Fibroblast of lung (primary cell): ENCODE data around the gene MMD. TPM values are rescaled to one million over a fixed set of nuclear protein-coding genes. Genes with fewer than 3 reads are reported as not detected.
"Not testable (repeated sequence)": the region's sequence is repeated elsewhere in the genome, so short reads cannot be mapped to it uniquely, and the experiment has no call there.

Experiments
- DNase-seq, 2 donors: peaks; one replicate each; pipeline versions ENCODE4 v3.0.0 to v3.0.0-alpha.2; 2010; ENCODE audit warnings: low read depth in 2 of 2
- H2AFZ ChIP-seq: 2 replicates; pipeline ENCODE4 v1.5.1; 2012; ENCODE audit warnings: low read length, control low read depth, inconsistent platforms
- H3K27ac ChIP-seq: 2 replicates; pipeline ENCODE4 v1.5.1; 2011; ENCODE audit warnings: low read length, control low read depth; ENCODE audit not compliant: insufficient read depth
- H3K27me3 ChIP-seq: 2 replicates; pipeline ENCODE4 v1.5.1; 2011; ENCODE audit warnings: mild to moderate bottlenecking, low read length; ENCODE audit not compliant: control insufficient read depth, insufficient read depth
- H3K36me3 ChIP-seq: 2 replicates; pipeline ENCODE4 v1.5.1; 2011; ENCODE audit warnings: low read length; ENCODE audit not compliant: control insufficient read depth, insufficient read depth
- H3K4me1 ChIP-seq: 2 replicates; pipeline ENCODE4 v1.5.1; 2011; ENCODE audit warnings: low read length; ENCODE audit not compliant: control insufficient read depth, insufficient read depth; ENCODE audit errors: extremely low read depth
- H3K4me2 ChIP-seq: 2 replicates; pipeline ENCODE4 v1.5.1; 2011; ENCODE audit warnings: low read length, control low read depth; ENCODE audit not compliant: insufficient read depth; ENCODE audit errors: extremely low read depth
- H3K4me3 ChIP-seq, 4 experiments: fragments of 200-600 bp in 1 of 4; sonication (generic) in 1 of 4; replicated peaks in 1 of 4; 2 replicates each; pipeline ENCODE4 v1.5.1; 2011 to 2016; ENCODE audit warnings: low read length in 4 of 4, low read depth in 3 of 4, mild to moderate bottlenecking in 3 of 4, control low read depth in 2 of 4, inconsistent platforms in 1 of 4, mixed read lengths in 1 of 4; ENCODE audit not compliant: insufficient read depth in 1 of 4; ENCODE audit errors: control extremely low read depth in 1 of 4
- H3K79me2 ChIP-seq: 2 replicates; pipeline ENCODE4 v1.5.1; 2012; ENCODE audit warnings: mild to moderate bottlenecking, low read length, inconsistent platforms; ENCODE audit not compliant: control insufficient read depth, insufficient read depth
- H3K9ac ChIP-seq: 2 replicates; pipeline ENCODE4 v1.5.1; 2011; ENCODE audit warnings: mild to moderate bottlenecking, low read length, control low read depth; ENCODE audit not compliant: insufficient read depth
- H3K9me3 ChIP-seq: 2 replicates; pipeline ENCODE4 v1.5.1; 2012; ENCODE audit warnings: low read depth, low read length; ENCODE audit not compliant: control insufficient read depth, insufficient read depth
- H4K20me1 ChIP-seq: 2 replicates; pipeline ENCODE4 v1.5.1; 2011; ENCODE audit warnings: low read length; ENCODE audit not compliant: control insufficient read depth, insufficient read depth; ENCODE audit errors: extremely low read depth
- CTCF ChIP-seq, 2 donors: IDR thresholded peaks in 1 of 2; conservative IDR thresholded peaks in 1 of 2; 1 replicate in 1 of 2; 2 replicates in 1 of 2; pipeline ENCODE4 v1.5.1; 2011 to 2012; ENCODE audit warnings: low read length in 2 of 2, control low read depth in 1 of 2, inconsistent platforms in 1 of 2, low read depth in 1 of 2, mild to moderate bottlenecking in 1 of 2
- EZH2 ChIP-seq: IDR thresholded peaks from 2 replicates; pipeline ENCODE4 v1.5.1; 2012; ENCODE audit warnings: low read length, control low read depth, mild to moderate bottlenecking; ENCODE audit errors: missing control alignments
- polyA minus RNA-seq: library from RNA; depleted of rRNA, polyadenylated mRNA; stranded (reverse); fragments of >200 nt; gene quantifications from 2 replicates; pipeline ENCODE4 v1.2.3, GENCODE V29; 2011; ENCODE audit warnings: low replicate concordance
- polyA plus RNA-seq, 2 donors: library from polyadenylated mRNA; depleted of rRNA in 1 of 2; stranded (reverse) in 1 of 2; unstranded in 1 of 2; fragments of >200 nt; gene quantifications; 2 replicates each; pipeline ENCODE4 v1.2.1, GENCODE V29; 2011 to 2012; ENCODE audit warnings: missing spikeins in 1 of 2
- total RNA-seq: library from RNA; depleted of rRNA; stranded (reverse); fragments of >200 nt; gene quantifications from 2 replicates; pipeline ENCODE4 v1.2.1, GENCODE V29; 2014

The MMD gene
- total RNA-seq (36.3 and 44.7 TPM in 2 replicates), polyA plus RNA-seq (16.0 TPM in 2 replicates), polyA minus RNA-seq (1.2 and 7.4 TPM in 2 replicates)
- 9.2 and 9.5 TPM in 2 replicates for polyA plus RNA-seq (2012)

- H3K4me2 ChIP-seq = peak within 1 kb of the TSS; percentile 84
- no peaks in the 10 kb centered on the region for H3K9me3 ChIP-seq
- H3K79me2 ChIP-seq = peaks cover 9% of the 10 kb centered on the region
- H2AFZ ChIP-seq = peak within 1 kb of the TSS; percentile 83
- DNase-seq = no peak
- peak within 1 kb of the TSS; percentile 92 to 96 (median 94) for H3K4me3 ChIP-seq
- H4K20me1 ChIP-seq = no peaks in the 10 kb centered on the region
- peak within 1 kb of the TSS; percentile 59 for H3K9ac ChIP-seq
- no peaks in the 10 kb centered on the region for H3K36me3 ChIP-seq
- TF ChIP-seq EZH2 (no peak), CTCF (conservative IDR thresholded peaks at IDR 0.05 in 1 of 2, IDR thresholded peaks at IDR 0.05 in 1 of 2; ENCODE audit: low read depth in 1 of 2, low read length in 2 of 2) (no peak)
- peaks cover 4% of the 10 kb centered on the region for H3K4me1 ChIP-seq
- no peaks in the 10 kb centered on the region for H3K27me3 ChIP-seq
- H3K27ac ChIP-seq = peak within 1 kb of the TSS; percentile 71
Measured at GRCh38 chr17:55421179-55421934, at the start of gene MMD. Gene MMD, minus strand, starts transcription at chr17:55421835. Its CDS starts 140 bp downstream, at chr17:55421695.

- Histone ChIP-seq H3K4me2 (no peak overlapping the region), H2AFZ (no peak overlapping the region), H3K4me1 (no peaks in the 10 kb centered on the region), H3K79me2 (no peaks in the 10 kb centered on the region), H3K9me3 (no peaks in the 10 kb centered on the region), H3K27ac (no peak overlapping the region), H3K27me3 (no peaks in the 10 kb centered on the region), H3K9ac (no peak overlapping the region), H3K36me3 (no peaks in the 10 kb centered on the region), H4K20me1 (no peaks in the 10 kb centered on the region), H3K4me3 (no peak overlapping the region)
- DNase-seq = no peak
- no peak for TF ChIP-seq EZH2
- TF ChIP-seq CTCF (conservative IDR thresholded peaks at IDR 0.05 in 1 of 2, IDR thresholded peaks at IDR 0.05 in 1 of 2; ENCODE audit: low read depth in 1 of 2, low read length in 2 of 2) = no peak
Measured at GRCh38 chr17:55466671-55467070, 45.0 kb upstream of the MMD start.

- not testable (repeated sequence) for H2AFZ ChIP-seq, H3K4me2 ChIP-seq, DNase-seq, H3K36me3 ChIP-seq, H3K4me3 ChIP-seq, H4K20me1 ChIP-seq, H3K4me1 ChIP-seq, H3K79me2 ChIP-seq, H3K27ac ChIP-seq, H3K27me3 ChIP-seq, H3K9me3 ChIP-seq, H3K9ac ChIP-seq
Measured at GRCh38 chr17:55465771-55466170, 44.1 kb upstream of the MMD start.
